Erythroblast (primary cell): Measurements from ENCODE around the gene SUPT3H.

Source experiments
- GATA1 ChIP-seq: IDR thresholded peaks from 2 replicates; pipeline ENCODE4 v1.6.1; 2011; ENCODE audit warnings: low read depth, mild to moderate bottlenecking, control low read depth, low read length, moderate library complexity
- POLR2A ChIP-seq: IDR thresholded peaks from 2 replicates; pipeline ENCODE4 v1.6.1; 2011; ENCODE audit warnings: mild to moderate bottlenecking, low read length

GRCh38 chr6:45293306-45293705 is 84.4 kb downstream of the SUPT3H start:
- no peak for TF ChIP-seq POLR2A
- no peak for TF ChIP-seq GATA1
